NK-92 (cell line): ENCODE results near the gene ADI1.

Experiments used
- DNase-seq: peaks from one replicate; lab custom pipeline; 2025; ENCODE audit not compliant: unreplicated experiment; lab: John Stamatoyannopoulos, UW

The ADI1 gene

GRCh38 chr2:3481736-3482362 is 37.5 kb downstream of the ADI1 start:
- no peak for DNase-seq

- DNase-seq: no peak
Observed at GRCh38 chr2:3481011-3481400, 38.3 kb downstream of the ADI1 start.

- no peak for DNase-seq
Observed at GRCh38 chr2:3480352-3481010, 38.9 kb downstream of the ADI1 start.

GRCh38 chr2:3479430-3480320 is 39.7 kb downstream of the ADI1 start:
- DNase-seq: no peak

- DNase-seq: no peak
Observed at GRCh38 chr2:3478846-3479385, 40.4 kb downstream of the ADI1 start.

- no peak for DNase-seq
Observed at GRCh38 chr2:3476985-3477327, 42.4 kb downstream of the ADI1 start.

GRCh38 chr2:3476321-3476984 is 42.9 kb downstream of the ADI1 start:
- DNase-seq: no peak

- DNase-seq: no peak
Observed at GRCh38 chr2:3475771-3476170, 43.6 kb downstream of the ADI1 start.

- DNase-seq: no peak
Observed at GRCh38 chr2:3472966-3473365, 46.4 kb downstream of the ADI1 start.

- no peak for DNase-seq
Observed at GRCh38 chr2:3472296-3472695, 47.0 kb downstream of the ADI1 start.

GRCh38 chr2:3470856-3471737 is 48.2 kb downstream of the ADI1 start:
- no peak for DNase-seq

GRCh38 chr2:3470166-3470651 is 49.1 kb downstream of the ADI1 start:
- no peak for DNase-seq

- no peak for DNase-seq
Observed at GRCh38 chr2:3469486-3469885, 49.8 kb downstream of the ADI1 start.

GRCh38 chr2:3468296-3468988 is 50.9 kb downstream of the ADI1 start:
- DNase-seq: no peak

- DNase-seq: no peak
Observed at GRCh38 chr2:3467654-3468053, 51.7 kb downstream of the ADI1 start.

GRCh38 chr2:3466966-3467365 is 52.4 kb downstream of the ADI1 start:
- DNase-seq: no peak

GRCh38 chr2:3466482-3466863 is 52.9 kb downstream of the ADI1 start:
- DNase-seq: no peak

- no peak for DNase-seq
Observed at GRCh38 chr2:3465844-3466481, 53.4 kb downstream of the ADI1 start.

- DNase-seq: no peak
Observed at GRCh38 chr2:3465328-3465727, 54.0 kb downstream of the ADI1 start.
